HK-2 (cell line): ENCODE results near the gene TMEM182.

Source experiments
- DNase-seq: peaks from one replicate; pipeline ENCODE4 v3.0.0-alpha.2; 2018; ENCODE audit not compliant: unreplicated experiment

TMEM182 gene

GRCh38 chr2:102801858-102802699, 40.2 kb downstream of the TMEM182 start:
- DNase-seq, result no peak

- no peak for DNase-seq
These were observed 41.4 kb downstream of the TMEM182 start for GRCh38 chr2:102803041-102803896.

GRCh38 chr2:102803897-102804217, 42.0 kb downstream of the TMEM182 start:
- DNase-seq, result no peak

GRCh38 chr2:102806250-102806837, 44.5 kb downstream of the TMEM182 start:
- DNase-seq, result peak; percentile 55

- DNase-seq, result no peak
These were observed 47.7 kb downstream of the TMEM182 start for GRCh38 chr2:102809291-102810189.

GRCh38 chr2:102815285-102815684, 53.5 kb downstream of the TMEM182 start:
- DNase-seq, result no peak

- DNase-seq, result no peak
These were observed 65.1 kb downstream of the TMEM182 start for GRCh38 chr2:102826904-102827303.

GRCh38 chr2:102832789-102833188, 71.0 kb downstream of the TMEM182 start:
- no peak for DNase-seq

GRCh38 chr2:102834523-102835273, 72.9 kb downstream of the TMEM182 start:
- DNase-seq, result no peak

- no peak for DNase-seq
These were observed 75.9 kb downstream of the TMEM182 start for GRCh38 chr2:102837626-102838198.

GRCh38 chr2:102839668-102840388, 78.0 kb downstream of the TMEM182 start:
- DNase-seq, result peak; percentile 38

- DNase-seq, result peak; percentile 14
These were observed 79.4 kb downstream of the TMEM182 start for GRCh38 chr2:102841107-102841840.

GRCh38 chr2:102843764-102844443, 82.1 kb downstream of the TMEM182 start:
- DNase-seq, result no peak

GRCh38 chr2:102844911-102845310, 83.1 kb downstream of the TMEM182 start:
- no peak for DNase-seq

- peak; percentile 93 for DNase-seq
These were observed 86.6 kb downstream of the TMEM182 start for GRCh38 chr2:102848366-102848839.

GRCh38 chr2:102850888-102851287, 89.1 kb downstream of the TMEM182 start:
- DNase-seq, result no peak

- no peak for DNase-seq
These were observed 91.0 kb downstream of the TMEM182 start for GRCh38 chr2:102852867-102853266.
